HG03558 (cell line): ENCODE measurements around the gene TEX264.

Source experiments
- ATAC-seq: cut with Tn5 transposase; IDR thresholded peaks from one replicate; pipeline ENCODE4 v1.9.1; 2021; ENCODE audit warnings: moderate number of reproducible peaks; ENCODE audit not compliant: unreplicated experiment; ENCODE audit errors: extremely low read depth

Gene TEX264

DNA sequence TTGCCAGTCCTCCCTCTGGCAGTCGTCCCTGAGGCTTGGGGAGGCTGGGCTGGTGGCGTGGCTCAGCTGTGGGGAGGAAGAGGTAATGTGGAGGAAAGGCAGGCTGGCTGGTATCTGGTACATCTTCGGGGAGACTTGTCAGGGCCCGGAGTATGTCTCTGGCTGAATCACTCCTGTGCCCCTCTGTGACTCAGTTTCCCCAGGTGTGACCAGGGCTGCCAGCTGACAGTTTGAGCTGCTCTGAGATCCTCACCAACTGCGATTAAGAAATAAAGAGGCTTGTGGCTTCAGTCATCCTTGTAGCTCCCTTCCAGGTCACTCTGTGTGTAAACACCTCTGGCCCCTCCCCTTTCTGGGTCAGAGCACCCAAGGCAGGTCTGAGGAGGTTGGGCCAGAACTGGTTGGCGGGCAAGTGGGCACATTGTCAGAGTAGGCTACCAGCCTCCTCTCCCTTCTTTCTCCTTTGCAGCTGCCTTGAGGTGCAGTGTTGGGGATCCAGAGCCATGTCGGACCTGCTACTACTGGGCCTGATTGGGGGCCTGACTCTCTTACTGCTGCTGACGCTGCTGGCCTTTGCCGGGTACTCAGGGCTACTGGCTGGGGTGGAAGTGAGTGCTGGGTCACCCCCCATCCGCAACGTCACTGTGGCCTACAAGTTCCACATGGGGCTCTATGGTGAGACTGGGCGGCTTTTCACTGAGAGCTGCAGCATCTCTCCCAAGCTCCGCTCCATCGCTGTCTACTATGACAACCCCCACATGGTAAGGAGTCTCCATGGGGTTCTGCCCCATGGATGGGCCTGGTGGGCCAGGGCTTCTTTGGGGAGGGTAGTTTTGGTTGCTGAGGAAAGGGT is 3.0 kb downstream of the TEX264 start:
- ATAC-seq, result no peak

DNA sequence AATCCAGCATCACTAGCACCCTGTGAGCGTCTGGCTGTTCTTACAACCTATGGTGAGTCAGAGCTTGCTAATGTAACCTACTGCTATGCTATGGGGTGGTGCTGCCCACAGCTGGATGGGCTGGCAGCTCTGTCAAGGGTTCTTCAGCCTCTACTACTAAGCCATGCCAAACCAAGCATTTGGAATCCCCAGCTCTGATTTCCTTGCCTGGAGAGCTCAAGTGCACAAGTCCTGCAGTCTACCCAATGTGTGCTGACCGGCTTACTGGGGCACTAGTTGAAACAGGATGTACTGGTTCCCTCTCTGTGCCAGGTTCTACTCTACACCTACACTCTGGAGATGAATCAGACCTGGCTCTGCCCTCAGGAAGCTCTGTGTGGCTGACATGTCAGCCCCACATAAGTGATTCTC is 4.2 kb downstream of the TEX264 start:
- no peak for ATAC-seq

DNA sequence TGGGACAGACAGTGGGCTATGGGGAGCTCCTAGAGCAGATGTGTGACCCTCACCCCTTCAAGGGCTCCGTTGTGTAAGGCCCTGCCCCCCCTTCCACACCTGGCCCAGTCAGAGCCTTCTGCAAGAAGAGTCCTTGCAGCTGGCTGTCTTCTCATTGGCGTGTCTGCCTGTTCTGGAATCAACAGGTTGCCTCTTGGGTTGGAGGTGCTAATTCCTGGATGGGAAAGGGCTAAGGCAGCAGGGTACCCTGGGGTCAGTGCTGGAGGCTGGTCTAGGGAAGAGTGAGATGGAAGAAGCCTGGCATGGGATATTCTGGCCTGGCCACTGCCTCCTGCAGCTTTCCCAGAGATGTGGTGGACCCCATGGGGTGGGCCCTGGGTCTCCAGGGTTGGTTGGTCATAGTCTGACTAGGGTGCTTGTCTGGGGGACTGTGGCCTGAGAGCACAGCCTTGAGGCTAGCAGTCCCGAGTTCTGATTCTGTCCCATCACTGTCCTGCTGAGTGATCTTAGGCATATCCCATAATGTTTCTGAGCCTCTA is 5.1 kb downstream of the TEX264 start:
- no peak for ATAC-seq

DNA sequence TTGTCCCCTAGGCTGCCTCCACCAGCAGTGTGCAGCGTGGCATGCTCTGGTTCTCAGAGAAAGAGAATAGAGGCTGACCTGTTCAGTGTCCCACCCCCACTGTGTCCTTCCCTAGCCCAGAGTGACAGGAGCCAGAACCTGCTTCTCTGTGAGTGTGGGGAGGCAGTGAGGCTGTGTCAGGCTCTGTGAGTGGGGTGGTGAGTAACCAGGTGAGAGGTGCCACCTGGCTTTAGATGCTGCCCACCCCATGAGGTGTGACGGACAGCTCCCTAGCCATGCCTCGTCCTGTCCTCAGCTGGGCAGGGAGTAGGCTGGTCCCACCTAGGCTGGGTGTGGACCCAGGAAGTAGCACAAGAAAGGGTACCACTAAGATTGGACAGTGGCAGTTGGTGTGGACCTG is 6.3 kb downstream of the TEX264 start:
- no peak for ATAC-seq

DNA sequence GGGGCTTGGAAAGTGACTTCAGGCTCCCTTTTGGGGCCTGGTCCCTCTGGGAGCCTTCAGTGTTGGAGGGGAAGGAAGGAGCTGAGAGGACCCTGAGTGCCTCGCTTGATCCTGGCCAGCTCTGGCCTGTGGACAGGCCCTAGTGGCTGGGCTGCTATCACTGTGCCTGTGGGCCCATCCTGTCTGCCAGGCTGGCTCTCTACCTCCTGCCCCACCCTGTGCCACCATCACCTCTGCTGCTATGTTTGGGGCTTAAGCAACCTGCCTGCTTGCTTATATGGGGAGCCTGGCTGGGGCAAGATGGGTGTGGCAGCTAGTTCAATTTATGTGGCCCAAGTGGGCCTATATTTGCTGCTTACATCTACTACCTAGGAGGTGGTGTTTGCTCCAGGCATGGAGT is 7.1 kb downstream of the TEX264 start:
- ATAC-seq, result no peak

DNA sequence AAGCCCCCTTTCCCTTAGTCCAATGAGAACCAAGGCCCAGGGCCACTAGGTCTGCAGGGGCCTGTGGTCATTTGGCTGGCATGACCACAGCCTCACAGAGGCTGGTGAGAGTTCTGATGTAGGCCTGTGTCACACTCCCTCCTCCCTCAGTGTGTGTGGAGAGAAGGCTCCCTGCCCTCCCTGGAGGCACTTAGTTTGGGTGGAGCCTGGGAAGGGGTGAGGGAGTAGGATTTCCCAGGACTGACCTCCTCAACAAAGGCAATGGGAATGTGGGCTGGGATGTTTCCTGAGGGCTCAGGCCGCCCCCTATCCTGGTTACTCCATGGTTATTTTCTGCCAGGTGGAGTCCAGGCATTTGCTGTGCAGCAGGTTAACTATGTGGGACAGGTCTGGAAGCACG is 7.6 kb downstream of the TEX264 start:
- no peak for ATAC-seq

DNA sequence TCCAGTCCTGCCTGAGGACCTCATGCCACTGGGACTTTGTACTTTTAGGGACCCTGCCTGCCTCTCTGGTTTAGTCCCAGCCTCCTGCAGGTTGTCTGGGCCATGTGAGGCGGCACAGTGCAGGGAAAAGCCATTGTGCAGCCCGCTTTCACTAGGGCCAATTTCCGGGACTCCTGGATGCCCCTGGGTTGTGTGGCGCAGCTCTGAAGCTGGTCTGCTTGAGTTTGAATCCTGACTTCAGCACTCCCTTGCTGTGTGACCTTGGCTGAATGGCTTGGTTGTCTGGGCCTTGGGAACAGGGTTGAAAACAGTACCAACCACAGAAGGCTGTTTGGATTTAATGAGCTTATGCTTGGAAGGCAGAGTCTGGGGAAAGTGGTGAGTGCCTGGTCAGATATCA is 8.3 kb downstream of the TEX264 start:
- ATAC-seq, result no peak

DNA sequence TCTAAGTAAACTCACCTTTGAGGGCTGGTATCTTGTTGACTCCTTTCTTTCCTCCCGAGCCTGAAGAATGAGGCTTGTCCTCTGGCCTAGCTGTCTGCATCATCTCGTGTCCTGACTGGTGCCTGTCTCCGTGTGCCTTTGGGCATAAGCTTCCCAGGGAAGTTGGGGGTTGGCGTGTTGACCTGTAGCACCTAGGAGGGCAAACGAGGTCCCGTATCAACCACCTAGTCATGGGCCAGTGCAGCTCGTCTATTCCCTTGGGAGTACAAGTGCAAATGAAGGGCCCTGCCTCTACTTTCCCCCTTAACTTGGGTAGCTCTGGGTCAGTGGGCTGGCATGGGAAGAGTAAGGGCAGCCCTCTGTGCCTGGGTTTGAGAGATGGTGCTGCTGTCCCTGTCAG is 8.7 kb downstream of the TEX264 start:
- ATAC-seq, result no peak

DNA sequence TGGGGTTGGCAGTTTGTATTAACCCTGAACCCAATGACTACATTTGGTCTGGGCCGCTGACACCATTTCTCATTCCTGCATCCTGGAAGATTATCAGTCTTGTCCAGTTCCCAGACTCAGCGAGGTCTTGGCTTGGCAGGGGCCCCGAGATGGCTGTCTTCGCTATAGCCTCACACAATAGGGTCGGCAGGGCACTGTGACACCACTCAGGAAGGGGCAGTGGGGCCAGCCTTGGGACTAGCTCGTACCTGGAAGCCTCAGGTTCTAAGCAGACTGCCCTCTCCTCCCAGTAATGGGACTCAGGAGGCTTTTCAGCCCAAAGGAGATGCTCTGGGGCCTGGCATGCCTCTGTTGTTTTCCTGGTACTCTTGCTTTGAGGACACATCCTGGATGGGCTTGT is 9.1 kb downstream of the TEX264 start:
- no peak for ATAC-seq

DNA sequence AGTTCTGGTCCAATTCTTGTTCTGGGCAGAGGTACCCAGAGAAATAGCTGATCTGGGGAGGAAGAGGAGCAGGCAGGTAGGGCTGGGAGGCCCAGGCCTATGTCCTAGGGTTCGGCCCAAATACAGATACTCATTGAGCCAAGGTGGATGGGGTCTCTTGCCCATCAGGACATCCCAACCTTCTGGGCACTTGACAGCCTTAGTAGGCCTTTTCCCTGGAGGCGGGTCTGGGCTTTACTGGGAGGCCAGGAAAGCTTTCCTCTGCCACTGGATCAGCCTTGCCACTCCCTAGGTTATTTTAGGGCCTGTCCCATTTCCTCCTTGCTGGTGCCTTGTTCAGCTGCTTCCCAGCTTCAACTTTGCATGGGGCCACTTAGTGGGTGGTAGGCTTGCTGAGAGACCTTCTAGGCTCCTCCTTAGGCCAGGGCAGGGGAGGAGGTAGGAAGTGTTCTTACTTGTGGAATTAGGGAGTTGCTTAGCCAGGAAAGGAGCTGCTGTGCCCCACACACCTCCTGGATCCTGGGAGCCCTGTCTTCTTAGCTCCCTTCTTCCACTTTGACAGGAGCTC is 9.7 kb downstream of the TEX264 start:
- no peak for ATAC-seq

DNA sequence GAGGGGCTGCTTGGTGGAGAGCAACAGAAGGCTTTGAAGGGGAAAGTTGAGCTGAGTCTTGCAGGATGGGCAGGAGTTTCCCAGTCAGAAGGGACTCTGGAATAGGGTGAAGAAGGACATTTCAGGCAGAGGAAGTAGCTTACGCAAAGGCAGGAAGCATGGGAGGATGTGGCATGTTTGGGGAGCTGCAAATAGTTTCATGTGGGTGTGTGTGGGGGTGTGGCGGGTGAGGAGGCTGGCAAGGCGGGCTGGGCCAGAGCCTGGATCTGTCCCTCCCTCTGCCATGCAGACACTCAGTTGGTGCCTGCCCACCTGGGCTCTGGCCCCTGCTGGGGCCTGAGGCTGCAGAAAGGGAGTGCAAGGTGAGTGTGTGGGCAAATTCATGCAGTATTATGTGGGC is 10.4 kb downstream of the TEX264 start:
- ATAC-seq, result no peak

DNA sequence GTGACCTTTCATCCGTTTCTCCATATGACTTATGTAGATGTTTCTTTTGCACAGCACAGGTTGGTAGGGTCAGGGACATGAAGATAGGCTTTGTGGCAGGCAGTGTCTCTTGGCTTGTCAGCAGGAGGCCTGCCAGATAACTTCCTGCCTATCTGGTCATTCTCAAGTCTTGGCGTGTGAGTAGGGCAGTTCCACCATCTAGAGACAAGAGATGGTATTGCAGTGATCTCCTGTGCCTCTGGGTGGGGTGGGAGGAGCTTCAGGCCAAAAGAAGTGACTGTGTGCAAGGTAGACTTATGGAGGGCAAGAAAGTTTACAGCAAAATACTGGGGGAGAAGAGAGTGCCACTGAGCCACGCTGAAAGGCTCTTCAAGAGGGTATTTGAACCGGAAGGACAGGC is 11.0 kb downstream of the TEX264 start:
- peak; percentile 53 for ATAC-seq

DNA sequence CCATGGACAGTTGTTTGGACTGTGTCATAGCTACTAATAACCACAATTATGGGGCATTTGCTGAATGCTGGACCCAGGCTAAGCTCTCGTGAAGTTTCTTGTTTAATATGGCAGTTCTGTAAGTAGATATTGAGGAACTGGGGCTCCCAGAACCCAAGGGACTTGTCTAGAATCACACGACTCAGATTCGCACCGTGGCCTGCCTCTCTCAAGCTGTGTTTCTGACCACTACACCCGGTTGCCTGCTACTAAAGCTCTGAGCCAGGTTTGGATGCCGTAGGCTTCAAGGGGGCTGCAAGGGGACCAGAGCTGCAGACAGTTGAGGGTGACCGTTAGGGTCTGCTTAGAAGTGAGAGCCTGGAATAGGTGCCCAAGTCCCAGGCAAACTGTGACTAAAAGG is 11.5 kb downstream of the TEX264 start:
- no peak for ATAC-seq

DNA sequence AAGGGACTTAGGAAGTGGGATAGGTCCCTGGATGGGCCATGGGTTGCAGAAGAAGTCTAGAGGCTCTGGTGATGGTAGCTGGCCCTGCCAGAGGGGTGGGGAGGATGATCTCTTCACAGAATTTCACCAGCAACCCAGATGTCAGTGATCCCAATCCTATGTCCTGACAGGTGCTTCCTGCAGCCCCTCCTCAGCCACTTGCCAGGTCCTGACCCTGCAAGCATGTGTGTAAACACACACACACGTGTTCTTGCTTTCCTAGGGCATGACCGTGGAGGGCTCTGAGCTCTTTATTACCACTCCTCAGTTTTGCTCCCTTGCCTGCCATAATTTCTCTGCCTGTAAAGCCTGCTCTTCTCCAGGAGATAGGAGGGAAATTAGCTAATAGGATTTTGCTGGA is 12.5 kb downstream of the TEX264 start:
- ATAC-seq, result no peak

DNA sequence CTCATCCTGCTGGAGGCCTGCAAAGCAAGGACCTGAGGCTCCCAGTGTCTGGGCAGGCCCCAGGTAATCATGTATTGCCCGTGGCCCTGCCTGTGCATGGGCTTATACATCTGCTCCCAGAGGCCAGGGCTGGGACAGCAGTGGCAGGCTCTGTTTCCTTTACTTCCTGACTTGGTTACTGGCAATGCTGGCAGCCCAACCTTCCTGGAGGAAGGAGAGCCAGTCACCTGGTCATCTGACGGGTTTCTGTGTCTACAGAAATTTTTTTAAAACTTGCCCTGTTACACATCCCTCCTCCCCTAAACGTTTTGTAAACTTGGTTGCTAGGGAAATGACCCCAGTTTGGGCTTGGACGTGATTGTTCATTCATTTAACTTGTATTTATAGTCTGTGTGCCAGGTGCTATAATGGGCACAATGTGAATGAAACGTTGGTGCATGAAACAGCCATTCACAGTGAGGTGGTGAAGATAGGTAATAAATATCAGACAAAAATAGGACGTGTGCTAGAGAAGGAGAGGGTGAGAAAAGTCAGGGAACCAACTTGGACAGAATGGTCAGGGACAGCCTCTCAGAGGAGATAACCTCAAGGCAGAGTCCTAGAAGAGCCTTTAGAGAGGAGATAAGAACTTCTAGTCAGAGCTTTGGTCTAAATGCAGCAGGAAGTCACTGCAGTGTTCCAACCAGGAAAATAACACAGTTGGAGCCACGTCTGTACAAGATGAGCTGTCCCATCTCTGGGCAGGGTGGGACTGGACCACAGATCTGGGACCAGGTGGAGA is 14.1 kb downstream of the TEX264 start:
- ATAC-seq, result no peak

DNA sequence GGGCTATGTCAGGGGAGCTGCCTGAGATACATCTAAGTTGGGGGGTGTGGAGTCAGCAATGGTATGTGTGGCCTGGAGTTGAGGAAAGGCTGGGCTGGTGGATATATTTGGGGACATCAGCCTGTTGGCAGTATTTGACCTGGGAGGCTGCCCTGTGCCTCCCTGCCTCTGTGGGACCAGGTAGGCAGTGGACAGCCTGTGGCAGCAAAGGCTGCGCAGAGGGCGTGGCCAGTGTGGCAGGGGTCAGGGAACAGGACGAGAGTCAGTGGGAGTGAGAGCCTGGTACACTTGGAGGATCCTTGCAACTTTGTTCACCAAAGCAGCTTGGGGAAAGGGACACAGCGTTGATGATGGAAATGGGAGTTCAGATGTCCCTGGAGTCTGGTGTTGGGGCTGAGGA is 15.0 kb downstream of the TEX264 start:
- no peak for ATAC-seq

DNA sequence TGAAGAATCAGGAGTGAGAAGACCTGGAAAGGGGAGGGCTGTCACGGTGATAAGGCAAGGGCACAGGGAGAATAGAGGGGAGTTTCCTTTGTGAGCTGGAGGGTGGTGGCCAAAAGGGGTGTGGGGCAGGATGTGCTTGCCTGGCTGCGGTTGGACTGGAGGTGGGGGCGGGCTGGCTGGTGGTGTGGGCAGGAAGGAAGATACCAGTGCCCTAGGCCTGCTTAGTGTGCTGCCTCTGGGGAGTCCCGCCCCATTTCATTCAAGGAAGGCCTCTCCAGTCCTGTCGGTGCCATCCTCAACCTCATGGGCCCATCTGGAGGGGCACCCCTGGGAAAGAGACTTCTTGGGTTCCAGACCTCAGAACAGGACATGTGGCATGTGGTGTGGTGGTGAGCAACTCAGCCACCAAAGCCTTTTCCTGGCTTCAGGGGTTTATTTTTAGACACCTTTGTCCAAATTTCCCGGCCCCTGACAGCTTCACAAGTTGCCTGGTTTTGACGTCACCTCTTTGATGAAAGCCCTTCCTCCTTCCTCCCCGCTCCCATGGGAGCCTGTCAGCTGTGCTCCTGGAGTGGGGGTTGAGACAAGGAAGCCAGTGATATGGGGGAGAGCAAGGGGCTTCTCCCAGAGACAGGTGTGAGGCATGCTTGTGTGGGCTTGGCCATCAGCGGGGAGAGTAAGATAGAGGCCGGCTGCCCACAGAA is 15.6 kb downstream of the TEX264 start:
- ATAC-seq, result no peak

DNA sequence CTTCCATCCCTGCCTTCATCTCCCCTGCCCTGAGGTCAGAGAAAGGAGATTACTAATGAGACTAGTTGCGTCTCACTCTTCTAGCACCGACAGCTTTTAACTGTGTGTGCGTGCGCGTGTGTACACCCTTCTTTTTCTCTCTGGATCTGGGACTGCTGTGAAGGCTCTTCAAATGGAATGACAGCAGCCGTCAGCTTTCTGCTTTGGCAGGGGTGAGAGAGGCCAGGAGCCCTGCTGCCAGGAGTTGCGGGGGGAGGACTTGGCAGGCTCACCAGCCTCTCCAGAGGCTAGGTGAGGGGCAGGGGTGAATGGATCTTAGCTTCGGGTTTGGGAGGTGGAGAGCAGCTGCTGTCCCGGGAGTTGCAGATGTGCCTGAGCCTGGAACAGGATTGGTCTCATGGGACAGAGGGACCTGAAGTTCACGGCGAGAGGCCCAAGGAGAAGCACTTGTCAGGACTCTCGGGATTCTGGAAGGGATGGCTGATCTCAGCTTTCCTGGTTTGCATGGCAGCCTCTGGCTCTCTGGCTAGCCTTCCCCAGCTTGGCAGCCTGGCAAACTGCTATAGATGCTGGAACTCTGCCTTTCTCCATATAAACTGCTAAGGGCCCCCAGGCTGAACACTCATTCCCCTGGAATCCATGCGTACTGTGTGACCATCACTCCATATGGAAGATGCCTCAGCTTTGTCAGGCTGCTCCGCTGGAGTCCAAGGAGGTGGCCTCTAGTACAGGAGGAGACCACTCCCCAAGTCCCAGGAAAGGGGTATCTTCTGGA is 16.6 kb downstream of the TEX264 start:
- ATAC-seq, result no peak

DNA sequence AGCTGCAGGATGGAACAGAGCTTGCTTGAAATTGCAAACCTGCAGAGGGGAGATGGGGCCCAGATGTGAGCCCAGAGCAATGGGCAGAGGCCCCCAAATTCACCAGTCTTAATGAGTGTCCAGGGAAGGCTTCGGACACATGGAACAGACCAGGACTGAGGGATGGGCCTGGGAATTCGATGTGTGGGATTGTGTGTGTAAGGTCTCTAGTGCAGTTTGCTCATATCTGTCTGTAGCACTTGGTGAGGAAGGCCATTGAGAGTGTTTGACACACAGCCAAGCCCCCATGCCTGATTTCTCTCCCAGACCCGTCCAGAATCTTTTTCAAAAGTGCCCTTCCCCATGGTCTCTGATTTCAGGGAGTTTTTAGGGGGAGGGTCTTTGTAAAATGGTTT is 17.2 kb downstream of the TEX264 start:
- ATAC-seq, result no peak

DNA sequence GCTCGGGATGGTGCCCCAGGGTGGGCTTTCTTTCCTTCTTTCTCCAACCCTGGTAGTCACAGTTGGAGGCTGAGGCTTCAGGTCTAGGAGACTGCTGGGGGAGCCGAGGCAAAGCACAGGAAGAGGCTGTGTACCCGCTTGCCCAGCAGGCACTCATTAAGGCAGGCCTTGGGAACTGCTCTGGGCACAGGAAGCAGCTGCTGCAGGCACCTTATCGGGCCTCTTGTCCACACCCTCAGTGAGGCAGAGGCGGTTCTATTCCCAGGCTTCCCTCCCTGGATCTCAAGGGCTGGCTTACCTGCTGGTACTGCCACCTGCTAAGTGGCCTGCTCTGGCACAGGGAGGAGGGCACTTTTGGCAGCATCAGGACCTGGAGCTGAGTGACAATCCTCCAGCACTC is 20.0 kb downstream of the TEX264 start:
- no peak for ATAC-seq
